Measurements from ENCODE around the gene FBXO15. TPM values are rescaled to one million over a fixed set of nuclear protein-coding genes. Genes with fewer than 3 reads are reported as not detected.
A peak's percentile ranks its signal among the peaks of the same experiment; 100 is the strongest.

The FBXO15 gene
- total and polyA plus RNA-seq, 2 of the 13 experiments (the other 11 are each of a cell fraction or from before 2014, with no cell fraction given): 0.09 to 0.12 TPM

- Histone ChIP-seq H3K4me2 (ENCODE audit: low read depth, low read length) (no peak overlapping the region), H3K9me3 (ENCODE audit: low read length) (no peaks in the 10 kb centered on the region), H3K4me1 (ENCODE audit: insufficient read depth, low read length) (no peaks in the 10 kb centered on the region), H2AFZ (ENCODE audit: low read length) (no peak overlapping the region), H3K27me3 (ENCODE audit: control insufficient read depth in 1 of 2, insufficient read depth in 2 of 2, low read length in 2 of 2) (peaks cover 0 to 6% of the 10 kb centered on the region in 2 experiments; a peak in 2 of 5 replicates), H3K79me2 (ENCODE audit: insufficient read depth, low read length) (no peaks in the 10 kb centered on the region), H3K27ac (ENCODE audit: extremely low read length, insufficient read depth, low read length) (no peak overlapping the region), H3K9ac (ENCODE audit: insufficient read depth, low read depth, low read length) (no peak overlapping the region), H3K36me3 (replicated peaks in 1 of 2; ENCODE audit: control insufficient read depth in 1 of 2, insufficient read depth in 2 of 2, low read length in 2 of 2) (no peaks in the 10 kb centered on the region), H4K20me1 (ENCODE audit: insufficient read depth, low read length) (no peaks in the 10 kb centered on the region), H3K4me3 (replicated peaks in 1 of 3; ENCODE audit: insufficient read depth in 1 of 3, low read depth in 2 of 3, low read length in 3 of 3) (no peak overlapping the region)
- ChIA-PET POLR2A (no interaction called here), CTCF (ENCODE audit: low intra/inter-chr PET ratio, low total read pairs) (no interaction called here)
- intact Hi-C loops (cut with micrococcal nuclease; ENCODE audit: unreplicated experiment): no loop called here
- no TSS peak for BruUV-seq (replicated peaks)
- DNase-seq (ENCODE audit: low spot score): peak; percentile 19
- in situ Hi-C loops (cut with HindIII; ENCODE audit: extremely low pct_ligation_motif_present, low pct_unique_long_range_greater_than_20kb): no loop called here
- ATAC-seq: no peak
- WGBS (ENCODE audit: low lambda C conversion rate): 0% methylated on average over 3 of the region's 3 CpGs
- FAIRE-seq: no peak
- TF ChIP-seq ZNF382 (CRISPR knock-in tag; IDR thresholded peaks at IDR 0.05; ENCODE audit: borderline replicate concordance): no peak
- no peak for TF ChIP-seq GTF2F1 (IDR thresholded peaks at IDR 0.05; ENCODE audit: low read length)
- no peak for TF ChIP-seq ATF1 (CRISPR knock-in tag; IDR thresholded peaks at IDR 0.05)
- no peak for TF ChIP-seq CHCHD3 (CRISPR knock-in tag; IDR thresholded peaks at IDR 0.05)
- TF ChIP-seq ADNP (CRISPR knock-in tag; IDR thresholded peaks at IDR 0.05): no peak
- TF ChIP-seq ZNF567 (CRISPR knock-in tag; IDR thresholded peaks at IDR 0.05; ENCODE audit: borderline replicate concordance): no peak
- TF ChIP-seq THAP11 (CRISPR knock-in tag; IDR thresholded peaks at IDR 0.05): no peak
- TF ChIP-seq DRAP1 (CRISPR knock-in tag; IDR thresholded peaks at IDR 0.05): no peak
- TF ChIP-seq ZNF329 (CRISPR knock-in tag; IDR thresholded peaks at IDR 0.05; ENCODE audit: low read depth): no peak
- peak; percentile 77; the same call in 1 of the 2 replicates for TF ChIP-seq CEBPB (IDR thresholded peaks at IDR 0.05; ENCODE audit: borderline replicate concordance, low read depth, low read length)
- TF ChIP-seq ERF (CRISPR knock-in tag; IDR thresholded peaks at IDR 0.05): no peak
- no peak for TF ChIP-seq PPARG (CRISPR knock-in tag; conservative IDR thresholded peaks at IDR 0.05)
- peak; percentile 10; the same call in 1 of the 2 replicates for TF ChIP-seq FOXA3 (CRISPR knock-in tag; IDR thresholded peaks at IDR 0.05)
- TF ChIP-seq ATRX (CRISPR knock-in tag; IDR thresholded peaks at IDR 0.05; ENCODE audit: borderline replicate concordance): no peak
- no peak for TF ChIP-seq FOXM1 (CRISPR knock-in tag; IDR thresholded peaks at IDR 0.05)
- no peak for TF ChIP-seq ZNF335 (CRISPR knock-in tag; IDR thresholded peaks at IDR 0.05)
- TF ChIP-seq ZNF503 (CRISPR knock-in tag; IDR thresholded peaks at IDR 0.05): no peak
- TF ChIP-seq HNF4A (CRISPR knock-in tag; IDR thresholded peaks at IDR 0.05): peak; percentile 60
- TF ChIP-seq BCL3 (CRISPR knock-in tag; IDR thresholded peaks at IDR 0.05): no peak
- no peak for TF ChIP-seq ZNF367 (CRISPR knock-in tag; IDR thresholded peaks at IDR 0.05; ENCODE audit: borderline replicate concordance)
- no peak for TF ChIP-seq PHF5A (CRISPR knock-in tag; IDR thresholded peaks at IDR 0.05; ENCODE audit: low read depth, unreplicated experiment)
- TF ChIP-seq ZNF3 (CRISPR knock-in tag; IDR thresholded peaks at IDR 0.05): no peak
- peak; percentile 57 for TF ChIP-seq CEBPG (CRISPR knock-in tag; IDR thresholded peaks at IDR 0.05)
- TF ChIP-seq ZNF20 (CRISPR knock-in tag; IDR thresholded peaks at IDR 0.05): no peak
- no peak for TF ChIP-seq SKI (IDR thresholded peaks at IDR 0.05; ENCODE audit: partially characterized antibody)
Observed at GRCh38 chr18:74062037-74062436, 85.6 kb downstream of the FBXO15 start.
